Smooth muscle cell (in vitro differentiated cells): Measurements from ENCODE around the gene RECK. TPM values are rescaled to one million over a fixed set of nuclear protein-coding genes. Genes with fewer than 3 reads are reported as not detected.

ENCODE experiments used
- DNase-seq: peaks from one replicate; lab custom pipeline; 2025; ENCODE audit not compliant: unreplicated experiment; lab: John Stamatoyannopoulos, UW
- H2AFZ ChIP-seq: fragments of 200-600 bp; sonication (generic); 2 replicates; pipeline ENCODE4 v1.6.0; 2016; ENCODE audit warnings: antibody characterized with exemption, low read depth, mild to moderate bottlenecking
- H3F3A ChIP-seq: fragments of 200-600 bp; sonication (generic); 2 replicates; pipeline ENCODE4 v1.6.0; 2017; ENCODE audit warnings: antibody characterized with exemption, low read depth
- H3K27ac ChIP-seq: fragments of 200-600 bp; sonication (generic); 2 replicates; pipeline ENCODE4 v1.5.1; 2016; ENCODE audit warnings: low read depth, mild to moderate bottlenecking
- H3K27me3 ChIP-seq: fragments of 200-600 bp; sonication (generic); 2 replicates; pipeline ENCODE4 v1.6.1; 2016; ENCODE audit warnings: low read depth, mild to moderate bottlenecking
- H3K36me3 ChIP-seq: fragments of 200-600 bp; sonication (generic); 2 replicates; pipeline ENCODE4 v1.5.1; 2016; ENCODE audit warnings: low read depth
- H3K4me1 ChIP-seq: fragments of 200-600 bp; sonication (generic); 2 replicates; pipeline ENCODE4 v1.5.1; 2016; ENCODE audit warnings: low read depth
- H3K4me2 ChIP-seq: fragments of 200-600 bp; sonication (generic); 2 replicates; pipeline ENCODE4 v1.6.0; 2016; ENCODE audit warnings: mild to moderate bottlenecking
- H3K4me3 ChIP-seq: fragments of 200-600 bp; sonication (generic); 2 replicates; pipeline ENCODE4 v1.5.1; 2016; ENCODE audit warnings: mild to moderate bottlenecking
- H3K79me2 ChIP-seq: fragments of 200-600 bp; sonication (generic); 2 replicates; pipeline ENCODE4 v1.6.0; 2016; ENCODE audit warnings: low read depth, mild to moderate bottlenecking
- H3K9ac ChIP-seq: fragments of 200-600 bp; sonication (generic); 2 replicates; pipeline ENCODE4 v1.6.0; 2016; ENCODE audit warnings: low read depth
- H3K9me3 ChIP-seq: fragments of 200-600 bp; sonication (generic); replicated peaks from 2 replicates; pipeline ENCODE4 v1.5.1; 2016; ENCODE audit warnings: low read depth
- H4K20me1 ChIP-seq: fragments of 200-600 bp; sonication (generic); 2 replicates; pipeline ENCODE4 v1.6.0; 2016; ENCODE audit warnings: low read depth
- WGBS: methylation state at CpG from one replicate; pipeline ENCODE4 v1.1.7; 2016; ENCODE audit warnings: low lambda C conversion rate; 5-methylcytosine and 5-hydroxymethylcytosine counted together
- polyA plus RNA-seq: library from polyadenylated mRNA; unstranded; fragments of >200 nt; fragmentation: Nextera tagmentation; extraction: Ambion mirVana; gene quantifications from 2 replicates; pipeline ENCODE4 v1.2.1, GENCODE V29; 2016
- total RNA-seq: library from RNA; depleted of rRNA; stranded (reverse); fragments of >200 nt; gene quantifications from 2 replicates; pipeline ENCODE4 v1.2.3, GENCODE V29; 2014
- TF ChIP-seq, protein P1 (sequence below): fragments of 200-600 bp; sonication (generic); IDR thresholded peaks from 2 replicates; pipeline ENCODE4 v1.5.1; 2017; ENCODE audit warnings: borderline replicate concordance, mild to moderate bottlenecking, antibody characterized with exemption; ENCODE audit not compliant: insufficient read depth, poor library complexity, severe bottlenecking

Gene RECK
- total and polyA plus RNA-seq, 2 experiments from 2014 or later, result 42.9 to 50.0 TPM

DNA sequence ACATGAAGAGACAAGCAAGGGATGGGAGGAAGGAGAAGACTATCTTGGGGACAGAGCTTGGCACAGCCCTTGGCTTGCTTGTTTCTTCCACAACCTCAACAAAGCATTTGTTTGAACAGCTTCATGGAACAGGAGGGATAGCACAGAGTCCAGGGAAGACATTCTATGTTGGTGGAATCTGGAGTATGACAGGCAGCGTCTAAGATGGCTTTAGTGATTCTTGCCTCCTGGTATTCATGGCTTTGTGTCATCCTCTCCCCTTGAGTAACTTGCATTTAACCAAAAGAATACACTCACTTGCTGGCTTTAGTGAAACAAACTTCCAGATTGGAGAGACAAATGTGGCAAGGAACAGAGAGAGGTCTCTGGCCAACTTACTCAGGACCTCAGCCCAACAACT lies 30.8 kb upstream of the RECK start:
- TF ChIP-seq, protein P1, sequence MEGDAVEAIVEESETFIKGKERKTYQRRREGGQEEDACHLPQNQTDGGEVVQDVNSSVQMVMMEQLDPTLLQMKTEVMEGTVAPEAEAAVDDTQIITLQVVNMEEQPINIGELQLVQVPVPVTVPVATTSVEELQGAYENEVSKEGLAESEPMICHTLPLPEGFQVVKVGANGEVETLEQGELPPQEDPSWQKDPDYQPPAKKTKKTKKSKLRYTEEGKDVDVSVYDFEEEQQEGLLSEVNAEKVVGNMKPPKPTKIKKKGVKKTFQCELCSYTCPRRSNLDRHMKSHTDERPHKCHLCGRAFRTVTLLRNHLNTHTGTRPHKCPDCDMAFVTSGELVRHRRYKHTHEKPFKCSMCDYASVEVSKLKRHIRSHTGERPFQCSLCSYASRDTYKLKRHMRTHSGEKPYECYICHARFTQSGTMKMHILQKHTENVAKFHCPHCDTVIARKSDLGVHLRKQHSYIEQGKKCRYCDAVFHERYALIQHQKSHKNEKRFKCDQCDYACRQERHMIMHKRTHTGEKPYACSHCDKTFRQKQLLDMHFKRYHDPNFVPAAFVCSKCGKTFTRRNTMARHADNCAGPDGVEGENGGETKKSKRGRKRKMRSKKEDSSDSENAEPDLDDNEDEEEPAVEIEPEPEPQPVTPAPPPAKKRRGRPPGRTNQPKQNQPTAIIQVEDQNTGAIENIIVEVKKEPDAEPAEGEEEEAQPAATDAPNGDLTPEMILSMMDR, result no peak
- H3K4me1 ChIP-seq, result no peaks in the 10 kb centered on the region
- no peak overlapping the region for H3K4me3 ChIP-seq
- H3K9ac ChIP-seq, result no peak overlapping the region
- WGBS, result 81% methylated on average over 1 of the region's 1 CpG
- H3K79me2 ChIP-seq, result no peaks in the 10 kb centered on the region
- H3K36me3 ChIP-seq, result no peaks in the 10 kb centered on the region
- no peak overlapping the region for H2AFZ ChIP-seq
- no peaks in the 10 kb centered on the region for H3K9me3 ChIP-seq
- H3F3A ChIP-seq, result no peaks in the 10 kb centered on the region
- no peaks in the 10 kb centered on the region for H3K27me3 ChIP-seq
- no peaks in the 10 kb centered on the region for H4K20me1 ChIP-seq
- no peak for DNase-seq
- no peak overlapping the region for H3K4me2 ChIP-seq
- H3K27ac ChIP-seq, result no peak overlapping the region

DNA sequence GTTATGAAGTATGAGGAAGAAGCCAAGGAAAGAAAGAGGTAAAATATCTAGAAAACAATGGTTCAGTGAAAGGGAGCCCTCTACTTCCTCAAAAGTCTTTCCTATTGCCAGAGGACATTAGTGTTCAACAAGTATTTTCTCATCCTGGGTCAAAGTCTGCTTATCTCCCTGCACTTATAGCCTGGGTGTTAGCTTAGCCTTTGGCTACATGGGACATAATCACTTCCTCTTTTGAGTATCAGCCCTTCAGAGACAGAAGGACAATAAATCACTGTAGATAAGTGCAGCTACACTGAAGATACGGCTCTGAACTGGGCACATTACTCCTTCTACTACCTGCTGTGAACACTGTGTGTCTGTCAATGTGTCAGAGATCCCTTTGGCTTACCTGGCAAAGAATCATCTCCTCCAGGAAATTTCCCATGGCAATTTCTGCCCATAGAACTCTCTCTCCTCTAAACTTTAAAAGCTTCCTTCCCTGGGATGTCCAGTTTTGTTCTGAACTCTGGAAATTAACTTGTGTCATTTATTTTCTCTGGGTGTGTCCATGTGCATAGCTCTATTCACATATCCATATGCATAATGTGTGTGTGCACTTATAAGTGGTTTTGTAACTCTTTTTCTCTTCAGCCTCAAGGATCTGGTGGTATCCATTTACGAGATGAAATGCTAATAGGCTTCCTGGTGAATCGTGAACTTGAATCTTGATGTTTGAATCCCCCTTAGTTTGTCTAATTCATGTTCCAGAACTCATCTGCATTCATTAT lies 30.0 kb upstream of the RECK start:
- Histone ChIP-seq H3K27ac (no peak overlapping the region), H3K79me2 (no peaks in the 10 kb centered on the region), H3K4me3 (no peak overlapping the region), H3K27me3 (no peaks in the 10 kb centered on the region), H3K4me1 (no peaks in the 10 kb centered on the region), H3K36me3 (no peaks in the 10 kb centered on the region), H3F3A (no peaks in the 10 kb centered on the region), H3K9me3 (no peaks in the 10 kb centered on the region), H4K20me1 (no peaks in the 10 kb centered on the region), H2AFZ (no peak overlapping the region), H3K9ac (no peak overlapping the region), H3K4me2 (no peak overlapping the region)
- WGBS, result 72% methylated on average over 3 of the region's 3 CpGs
- TF ChIP-seq, protein P1, result no peak
- no peak for DNase-seq

DNA sequence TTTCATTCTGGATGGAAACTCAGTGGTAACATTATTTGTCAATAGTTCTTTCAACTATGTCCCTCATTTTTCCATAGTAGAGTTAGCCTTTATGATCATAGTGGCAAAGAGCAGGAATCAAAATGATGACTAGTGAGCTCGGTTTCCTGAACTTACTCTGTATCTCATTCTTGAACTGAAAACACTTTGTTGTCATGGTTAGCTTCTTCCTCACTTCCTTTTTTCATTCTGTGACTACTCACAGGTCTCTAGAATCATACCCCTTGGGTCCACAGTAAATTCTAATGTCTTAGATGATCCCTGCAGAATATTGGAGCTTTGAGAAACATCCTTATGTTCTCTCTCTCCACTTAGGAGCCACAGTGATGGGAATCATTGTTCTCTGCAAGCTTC lies 29.4 kb upstream of the RECK start:
- Histone ChIP-seq H3K36me3 (no peaks in the 10 kb centered on the region), H2AFZ (no peak overlapping the region), H4K20me1 (no peaks in the 10 kb centered on the region), H3K4me1 (no peaks in the 10 kb centered on the region), H3K4me2 (no peak overlapping the region), H3K27me3 (no peaks in the 10 kb centered on the region), H3K79me2 (no peaks in the 10 kb centered on the region), H3K9ac (no peak overlapping the region), H3K4me3 (no peak overlapping the region), H3K27ac (no peak overlapping the region), H3F3A (no peaks in the 10 kb centered on the region), H3K9me3 (no peaks in the 10 kb centered on the region)
- no peak for DNase-seq
- TF ChIP-seq, protein P1, result no peak
- 93% methylated on average over 1 of the region's 1 CpG for WGBS

DNA sequence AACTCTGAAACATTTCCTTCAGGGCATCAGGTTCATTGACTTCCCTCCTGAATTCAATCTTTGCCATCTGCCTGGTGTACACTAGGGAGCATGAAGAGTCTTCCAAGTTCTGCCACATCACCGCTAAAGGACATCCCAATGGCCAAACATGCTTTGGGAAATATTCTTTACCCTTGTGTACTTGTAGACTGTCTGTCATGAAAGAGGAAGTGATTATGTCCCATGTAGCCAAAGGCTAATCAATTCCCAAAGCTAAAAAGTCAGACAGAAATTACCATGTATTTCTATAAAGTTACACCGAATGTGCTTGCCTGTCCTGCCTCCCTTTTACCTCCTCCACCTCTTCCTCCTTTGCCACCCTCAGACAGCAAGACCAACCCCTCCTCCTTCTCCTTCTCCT lies 28.9 kb upstream of the RECK start:
- Histone ChIP-seq H3K4me2 (no peak overlapping the region), H3K79me2 (no peaks in the 10 kb centered on the region), H3K9ac (no peak overlapping the region), H3K36me3 (no peaks in the 10 kb centered on the region), H2AFZ (no peak overlapping the region), H3K4me1 (no peaks in the 10 kb centered on the region), H3F3A (no peaks in the 10 kb centered on the region), H3K9me3 (no peaks in the 10 kb centered on the region), H3K4me3 (no peak overlapping the region), H4K20me1 (no peaks in the 10 kb centered on the region), H3K27me3 (no peaks in the 10 kb centered on the region), H3K27ac (no peak overlapping the region)
- DNase-seq, result no peak
- TF ChIP-seq, protein P1, result no peak
- 94% methylated on average over 2 of the region's 2 CpGs for WGBS
